Kidney capillary endothelial cell (primary cell): Measurements from ENCODE around the gene IKZF3.
"Not testable (repeated sequence)": the region's sequence is repeated elsewhere in the genome, so short reads cannot be mapped to it uniquely, and the experiment has no call there.

Source experiments
- DNase-seq: peaks from one replicate; pipeline ENCODE4 v3.0.0-alpha.2; 2018; ENCODE audit warnings: low spot score

Gene IKZF3

GRCh38 chr17:39738983-39739884, 124.9 kb downstream of the IKZF3 start:
- no peak for DNase-seq

GRCh38 chr17:39738568-39738901, 125.6 kb downstream of the IKZF3 start:
- DNase-seq = no peak

- no peak for DNase-seq
Measured at GRCh38 chr17:39737760-39738567, 126.1 kb downstream of the IKZF3 start, which contains the start of gene GRB7. GRB7 (plus strand) TSS chr17:39737938; CDS start chr17:39742302, 4,364 bp downstream.

- no peak for DNase-seq
Measured at GRCh38 chr17:39737206-39737759, 126.8 kb downstream of the IKZF3 start.

GRCh38 chr17:39736319-39737165, 127.6 kb downstream of the IKZF3 start:
- peak; percentile 40 for DNase-seq

- DNase-seq = no peak
Measured at GRCh38 chr17:39735882-39736281, 128.2 kb downstream of the IKZF3 start.

GRCh38 chr17:39732586-39732985, 131.5 kb downstream of the IKZF3 start:
- DNase-seq = no peak

GRCh38 chr17:39730095-39730921, 133.8 kb downstream of the IKZF3 start, which contains the start of gene MIEN1:
MIEN1 (minus strand) TSS chr17:39730532; CDS start chr17:39730495, 37 bp downstream.
- peak; percentile 85 for DNase-seq

GRCh38 chr17:39729280-39729851, 134.7 kb downstream of the IKZF3 start:
- no peak for DNase-seq

GRCh38 chr17:39727556-39727955, 136.6 kb downstream of the IKZF3 start:
- DNase-seq = no peak

- DNase-seq = no peak
Measured at GRCh38 chr17:39726617-39727016, 137.5 kb downstream of the IKZF3 start.

GRCh38 chr17:39725923-39726322, 138.2 kb downstream of the IKZF3 start:
- not testable (repeated sequence) for DNase-seq

GRCh38 chr17:39724731-39725130, 139.4 kb downstream of the IKZF3 start:
- no peak for DNase-seq

- no peak for DNase-seq
Measured at GRCh38 chr17:39722965-39723848, 140.9 kb downstream of the IKZF3 start.

- no peak for DNase-seq
Measured at GRCh38 chr17:39722104-39722503, 142.0 kb downstream of the IKZF3 start.

GRCh38 chr17:39719563-39720355, 144.4 kb downstream of the IKZF3 start:
- no peak for DNase-seq

GRCh38 chr17:39717660-39718059, 146.5 kb downstream of the IKZF3 start:
- no peak for DNase-seq

GRCh38 chr17:39716879-39717536, 147.1 kb downstream of the IKZF3 start:
- no peak for DNase-seq
